ENCODE data around the gene PACS1.

DNA sequence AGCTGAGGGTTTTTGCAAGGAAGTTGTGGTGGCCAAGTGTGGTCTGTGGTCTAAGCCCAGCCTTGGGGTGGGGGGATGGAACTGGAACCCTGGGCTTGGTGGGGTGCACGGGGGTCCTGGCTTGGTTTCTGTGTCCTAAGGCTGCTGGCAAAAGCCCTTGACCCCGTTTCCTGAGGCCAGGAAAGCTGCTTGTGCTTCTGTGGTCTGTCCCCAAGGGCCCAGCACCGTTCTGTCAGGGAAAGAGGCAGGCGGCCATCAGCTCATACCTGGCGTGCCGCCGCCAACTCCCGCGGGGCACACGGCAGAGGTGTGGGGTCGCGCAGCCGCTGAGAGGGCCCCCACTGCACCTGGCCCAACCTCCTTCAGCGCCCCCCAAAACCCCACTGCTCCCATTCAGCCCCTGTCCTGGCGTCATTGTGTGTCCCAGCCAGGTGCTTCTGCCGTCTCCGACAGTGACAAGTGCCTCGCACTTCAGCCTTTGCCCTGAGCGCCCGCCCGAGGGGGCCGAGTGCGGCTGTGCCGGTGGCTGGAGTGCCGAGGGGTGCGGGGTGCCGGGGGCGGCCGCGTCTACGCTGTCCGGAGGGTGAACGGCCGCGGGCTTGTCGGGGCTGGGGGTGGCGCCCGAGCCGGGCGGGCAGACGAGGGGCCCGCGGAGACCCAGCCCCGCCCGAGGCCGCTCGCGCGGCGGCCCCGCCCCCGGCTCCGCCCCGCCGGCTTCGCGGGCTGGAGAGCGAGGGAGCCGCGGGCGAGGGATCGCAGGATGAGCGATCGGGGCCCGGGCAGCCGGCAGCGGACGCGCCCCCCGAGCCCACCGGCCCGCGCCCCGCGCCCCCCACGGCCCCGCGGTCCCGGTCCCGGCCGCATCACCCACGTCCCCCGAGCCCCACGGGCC, 207.6 kb downstream of the PACS1 start, which contains the start of gene CNIH2:
- no peak for TF ChIP-seq EZH2phosphoT487 (IDR thresholded peaks at IDR 0.05; ENCODE audit: low read depth)
- TF ChIP-seq, protein P1, sequence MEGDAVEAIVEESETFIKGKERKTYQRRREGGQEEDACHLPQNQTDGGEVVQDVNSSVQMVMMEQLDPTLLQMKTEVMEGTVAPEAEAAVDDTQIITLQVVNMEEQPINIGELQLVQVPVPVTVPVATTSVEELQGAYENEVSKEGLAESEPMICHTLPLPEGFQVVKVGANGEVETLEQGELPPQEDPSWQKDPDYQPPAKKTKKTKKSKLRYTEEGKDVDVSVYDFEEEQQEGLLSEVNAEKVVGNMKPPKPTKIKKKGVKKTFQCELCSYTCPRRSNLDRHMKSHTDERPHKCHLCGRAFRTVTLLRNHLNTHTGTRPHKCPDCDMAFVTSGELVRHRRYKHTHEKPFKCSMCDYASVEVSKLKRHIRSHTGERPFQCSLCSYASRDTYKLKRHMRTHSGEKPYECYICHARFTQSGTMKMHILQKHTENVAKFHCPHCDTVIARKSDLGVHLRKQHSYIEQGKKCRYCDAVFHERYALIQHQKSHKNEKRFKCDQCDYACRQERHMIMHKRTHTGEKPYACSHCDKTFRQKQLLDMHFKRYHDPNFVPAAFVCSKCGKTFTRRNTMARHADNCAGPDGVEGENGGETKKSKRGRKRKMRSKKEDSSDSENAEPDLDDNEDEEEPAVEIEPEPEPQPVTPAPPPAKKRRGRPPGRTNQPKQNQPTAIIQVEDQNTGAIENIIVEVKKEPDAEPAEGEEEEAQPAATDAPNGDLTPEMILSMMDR (IDR thresholded peaks at IDR 0.05; ENCODE audit: low read depth, low read length), result no peak
